ENCODE measurements around the gene HLCS.
A peak's percentile ranks its signal among the peaks of the same experiment; 100 is the strongest.

The HLCS gene

DNA sequence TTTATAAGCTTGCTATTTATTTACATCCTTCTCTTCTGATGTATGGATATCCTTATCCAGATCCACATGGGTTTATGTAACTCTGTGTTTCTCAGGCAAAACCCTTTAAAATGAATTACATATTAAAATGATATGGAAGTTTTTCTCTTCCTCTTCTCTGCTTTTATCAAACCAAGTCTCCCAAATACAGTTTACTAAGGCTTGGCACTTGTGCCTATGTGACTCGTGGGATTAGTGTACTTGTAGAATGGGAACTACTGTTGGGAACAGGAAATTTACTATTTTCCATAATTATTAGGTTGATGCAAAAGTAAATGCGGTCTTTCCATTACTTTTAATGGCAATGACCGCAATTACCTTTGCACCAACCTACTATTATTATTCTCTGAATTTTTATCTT lies 252.7 kb downstream of the HLCS start:
- DNase-seq, result no peak

DNA sequence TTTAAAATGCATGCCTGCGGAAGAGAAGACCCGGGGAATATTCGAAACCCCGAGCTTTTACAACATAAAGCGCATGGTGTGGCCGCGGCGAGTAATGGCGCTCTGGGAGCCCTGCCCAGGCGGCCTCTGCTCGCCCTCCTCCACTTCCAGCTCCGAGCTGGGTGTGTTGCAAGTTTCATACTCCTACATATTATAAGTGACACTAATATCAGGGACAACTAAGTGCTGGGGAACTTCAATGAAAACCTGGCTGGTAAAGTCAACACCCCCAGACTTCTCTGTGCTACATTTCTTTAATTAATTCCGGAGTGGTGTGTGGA lies 255.8 kb downstream of the HLCS start:
- peak; percentile 41 for DNase-seq

GRCh38 chr21:36709868-36710728 lies 256.4 kb downstream of the HLCS start:
- peak; percentile 26 for DNase-seq

GRCh38 chr21:36709030-36709867 lies 257.2 kb downstream of the HLCS start:
- DNase-seq, result peak; percentile 24

GRCh38 chr21:36708286-36709029 lies 258.0 kb downstream of the HLCS start:
- DNase-seq, result peak; percentile 22

GRCh38 chr21:36707763-36708285 lies 258.6 kb downstream of the HLCS start:
- peak; percentile 23 for DNase-seq

DNA sequence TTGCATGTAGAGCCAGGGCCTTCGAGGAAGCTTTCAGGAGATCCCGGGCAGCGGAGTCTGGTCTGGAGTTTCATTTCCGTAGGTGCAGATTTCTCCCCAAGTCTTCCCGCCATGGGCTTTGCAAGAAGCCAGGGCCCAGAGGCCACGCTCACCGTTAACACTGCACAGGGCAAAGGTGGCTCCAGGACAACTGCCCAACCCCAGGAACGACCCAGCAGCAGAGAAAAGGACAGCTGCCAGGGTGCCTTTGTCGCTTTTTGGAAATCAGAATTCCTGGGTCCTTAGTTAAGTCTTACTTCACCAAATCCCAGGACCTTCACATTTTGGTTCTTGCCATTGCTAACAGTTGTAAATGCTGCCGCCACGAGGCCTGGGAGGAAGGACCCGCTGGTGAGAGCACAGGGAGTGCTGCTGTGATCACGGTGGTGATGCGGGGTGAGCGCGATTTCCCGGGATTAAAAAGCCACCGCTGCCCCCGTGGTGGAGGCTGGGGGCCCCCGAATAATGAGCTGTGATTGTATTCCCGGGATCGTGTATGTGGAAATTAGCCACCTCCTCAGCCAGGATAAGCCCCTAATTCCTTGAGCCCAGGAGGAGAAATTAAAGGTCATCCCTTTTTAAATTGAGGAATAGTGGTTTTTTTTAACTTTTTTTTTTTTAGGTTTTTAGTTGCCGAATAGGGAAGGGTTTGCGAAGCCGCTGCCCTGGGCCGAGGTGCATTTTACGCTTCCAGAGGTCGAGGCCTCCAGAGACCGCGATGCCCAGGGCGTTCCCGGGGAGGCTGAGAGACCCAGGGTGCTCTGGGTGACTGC lies 259.3 kb downstream of the HLCS start:
- DNase-seq, result peak; percentile 27

DNA sequence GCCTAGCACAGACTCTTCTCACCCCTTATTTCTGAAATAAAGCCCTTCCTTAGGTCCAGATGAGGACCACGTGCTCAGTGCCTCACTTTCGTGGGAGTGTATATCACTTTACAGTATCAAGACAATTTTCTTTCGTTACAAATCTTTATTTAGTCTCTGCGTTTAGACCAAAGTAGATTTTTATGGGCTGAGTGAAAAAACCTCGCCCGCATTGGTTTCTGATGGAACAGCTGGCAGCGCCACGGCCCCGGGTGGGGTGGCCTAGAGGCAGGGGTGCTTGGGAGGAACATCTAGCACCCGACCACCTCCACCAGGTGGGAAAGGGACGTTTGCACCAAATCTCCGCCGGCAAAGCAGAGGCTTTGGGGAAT lies 260.0 kb downstream of the HLCS start:
- DNase-seq, result no peak

DNA sequence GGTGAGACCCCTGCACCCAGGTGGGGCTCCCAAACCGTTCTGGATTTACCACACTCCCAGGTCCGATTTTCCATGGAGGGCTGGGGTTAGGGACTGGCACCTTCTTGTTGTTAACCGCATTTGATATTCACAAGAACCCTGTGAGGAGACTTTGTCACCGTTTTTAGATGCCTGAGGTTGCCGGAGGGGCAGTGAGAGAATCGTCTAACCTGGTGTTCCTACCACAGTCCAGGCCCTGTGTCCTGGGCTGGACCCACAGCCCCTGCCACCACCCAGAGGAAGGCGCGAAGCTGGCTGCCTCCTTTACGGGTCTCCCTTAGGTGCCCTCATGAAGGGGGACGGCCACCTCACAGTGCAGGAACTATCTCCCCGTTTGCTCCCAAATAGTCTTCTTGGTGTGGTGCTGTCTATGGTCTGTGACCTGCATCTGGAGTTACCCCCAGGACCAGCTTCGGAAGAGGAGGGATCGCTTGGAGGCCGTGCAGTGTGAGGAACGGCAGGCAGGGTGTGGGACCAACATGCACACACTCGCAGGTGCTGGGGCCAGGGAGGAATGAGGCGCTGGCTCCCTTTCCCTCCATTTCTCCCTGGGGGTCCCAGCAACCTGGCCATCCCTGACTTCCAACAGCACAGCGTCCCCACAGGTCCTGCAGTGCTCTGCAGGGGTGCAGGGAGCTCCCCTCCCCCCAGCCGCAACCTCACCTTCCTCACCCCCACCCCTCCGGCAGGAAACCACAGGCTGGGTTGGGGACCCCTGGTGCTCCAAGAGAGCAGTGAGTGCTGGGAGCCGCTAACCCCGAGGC lies 260.6 kb downstream of the HLCS start:
- no peak for DNase-seq

- no peak for DNase-seq
Measured at GRCh38 chr21:36704958-36705678, 261.4 kb downstream of the HLCS start.

- no peak for DNase-seq
Measured at GRCh38 chr21:36704281-36704957, 262.1 kb downstream of the HLCS start.

GRCh38 chr21:36703626-36704280 lies 262.7 kb downstream of the HLCS start:
- DNase-seq, result no peak

DNA sequence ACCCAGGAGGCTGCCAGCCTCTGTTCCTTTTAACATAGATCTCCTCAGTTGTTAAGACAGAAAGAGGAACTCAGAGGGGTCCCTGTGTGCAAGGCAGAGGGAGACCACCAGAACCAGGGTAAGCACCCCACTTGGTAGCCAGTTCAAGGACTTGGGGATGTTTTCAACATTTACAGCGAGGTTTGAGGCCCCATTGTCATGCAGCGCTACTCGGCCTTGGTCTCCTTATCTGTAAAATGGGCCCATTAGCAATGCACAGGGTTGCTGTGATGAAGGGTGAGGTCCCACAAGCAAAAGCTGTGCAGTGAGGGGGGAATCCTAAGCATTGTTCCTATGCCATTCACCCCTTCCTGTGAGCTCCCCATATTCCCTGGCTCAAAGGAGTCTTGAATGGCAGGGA lies 263.3 kb downstream of the HLCS start:
- no peak for DNase-seq

- DNase-seq, result no peak
Measured at GRCh38 chr21:36702622-36702968, 263.9 kb downstream of the HLCS start.

DNA sequence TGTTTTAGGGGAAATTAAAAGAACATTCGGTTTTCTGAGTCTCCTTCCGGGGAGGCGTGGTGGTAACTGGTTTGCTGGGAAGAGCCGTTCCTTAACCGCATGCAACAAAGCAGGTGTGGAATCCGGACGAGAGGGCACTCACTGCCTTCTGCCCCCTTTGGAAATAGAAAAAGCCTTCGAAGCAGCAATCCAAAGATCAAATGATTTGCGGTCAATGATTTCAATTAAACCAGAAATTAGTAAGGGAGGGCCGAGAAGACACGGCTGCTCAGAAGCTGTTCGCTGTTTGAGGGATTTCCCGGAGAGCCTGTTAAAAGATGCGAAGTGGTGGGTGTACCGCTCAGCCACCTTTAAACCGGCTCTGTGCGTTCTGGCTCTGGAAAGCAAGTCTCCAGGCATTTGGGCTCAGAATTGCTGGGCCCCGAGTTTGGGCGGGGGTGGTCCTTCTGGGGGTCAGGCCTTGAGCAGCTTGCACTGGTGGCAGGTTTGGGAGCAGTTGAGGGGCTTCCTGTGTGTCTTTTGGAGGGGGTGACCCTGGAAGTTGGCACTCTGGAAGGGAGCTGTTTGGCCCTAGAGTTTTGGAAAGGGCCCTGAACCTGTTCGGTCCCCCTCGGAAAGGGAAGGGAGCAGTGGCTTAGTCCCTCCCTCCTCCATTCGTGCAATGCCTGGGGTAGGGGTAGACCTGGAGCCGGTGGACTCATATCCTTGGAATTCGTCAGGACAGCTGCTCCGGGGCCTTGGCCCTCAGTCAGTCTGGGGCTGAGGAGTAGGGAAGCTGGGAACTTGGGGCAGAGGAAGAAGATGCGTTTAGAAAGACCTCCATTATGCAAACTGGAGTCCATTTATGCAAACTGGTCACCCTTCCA lies 264.5 kb downstream of the HLCS start:
- no peak for DNase-seq

DNA sequence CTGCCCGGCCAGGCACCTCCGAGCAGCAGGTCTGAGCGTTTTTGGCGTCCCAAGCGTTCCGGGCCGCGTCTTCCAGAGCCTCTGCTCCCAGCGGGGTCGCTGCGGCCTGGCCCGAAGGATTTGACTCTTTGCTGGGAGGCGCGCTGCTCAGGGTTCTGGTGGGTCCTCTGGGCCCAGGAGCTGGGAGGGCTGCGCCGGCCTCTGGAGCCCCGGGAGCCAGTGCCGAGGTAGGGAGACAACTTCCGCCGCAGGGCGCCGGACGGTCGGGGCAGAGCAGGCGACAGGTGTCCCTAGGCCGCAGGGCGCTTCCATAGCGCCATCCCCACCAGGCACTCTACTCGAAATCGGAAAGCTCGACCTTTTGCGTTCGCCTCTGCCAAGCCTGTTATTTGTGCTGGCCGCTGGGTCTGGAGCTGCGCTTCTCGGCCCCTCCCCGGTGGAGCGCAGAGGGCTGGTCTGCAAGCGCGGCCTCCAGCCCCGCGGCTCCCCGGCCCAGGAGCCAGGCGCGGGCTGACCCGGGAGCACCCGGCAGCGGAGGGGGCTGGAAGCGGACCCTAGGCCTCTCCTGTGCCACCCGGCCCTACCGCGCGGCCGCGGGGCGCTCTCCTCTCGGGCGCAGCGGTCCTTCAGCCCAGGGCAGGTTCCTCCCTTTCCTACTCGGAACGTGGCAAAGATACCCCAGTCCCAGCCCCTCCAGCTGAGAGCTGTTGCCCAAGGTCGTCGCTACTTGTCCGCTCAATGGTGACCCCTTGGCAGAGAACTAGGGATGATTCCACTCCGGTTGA lies 265.3 kb downstream of the HLCS start:
- DNase-seq, result peak; percentile 47
